ENCODE data around the gene MTHFD1L. TPM values are rescaled to one million over a fixed set of nuclear protein-coding genes. Genes with fewer than 3 reads are reported as not detected.

The MTHFD1L gene
- total RNA-seq, 4 donors from 2014 or later = 2.4 to 19.2 (median 8.0) TPM

DNA sequence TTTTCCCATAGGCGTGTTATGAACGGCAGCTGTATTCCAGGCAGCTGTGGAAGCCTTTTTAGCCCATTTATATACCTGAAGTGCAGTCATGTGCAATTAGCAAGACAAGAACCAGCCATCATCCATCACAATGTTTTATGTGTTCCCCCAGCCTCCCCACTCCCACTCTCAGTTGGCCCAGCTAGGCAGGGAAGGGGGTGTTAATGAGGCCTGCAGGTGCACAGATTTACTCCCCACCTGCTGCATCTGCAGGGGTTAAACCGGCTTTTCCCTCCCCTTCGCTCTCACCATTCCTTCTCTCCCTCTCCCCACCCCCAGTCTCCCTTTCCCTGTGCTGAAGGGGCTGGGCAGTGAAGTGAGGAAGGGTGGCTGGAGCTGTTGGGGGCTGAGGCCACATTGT lies 224.5 kb downstream of the MTHFD1L start:
- Histone ChIP-seq H3K4me3 (no peak overlapping the region), H3K27ac (no peak overlapping the region), H3K36me3 (no peaks in the 10 kb centered on the region), H3K4me1 (no peaks in the 10 kb centered on the region), H3K9me3 (no peaks in the 10 kb centered on the region), H3K27me3 (no peaks in the 10 kb centered on the region)
- DNase-seq = no peak
- 81 to 93% methylated on average over 4 of the region's 4 CpGs for WGBS, 2 donors
- TF ChIP-seq CTCF (IDR thresholded peaks at IDR 0.05) (no peak), POLR2A (IDR thresholded peaks at IDR 0.05) (no peak)
- intact Hi-C loops (cut with DNase I) = no loop called here

GRCh38 chr6:151091571-151091970 lies 226.1 kb downstream of the MTHFD1L start:
- TF ChIP-seq POLR2A (IDR thresholded peaks at IDR 0.05) = no peak
- TF ChIP-seq CTCF (IDR thresholded peaks at IDR 0.05) = no peak

DNA sequence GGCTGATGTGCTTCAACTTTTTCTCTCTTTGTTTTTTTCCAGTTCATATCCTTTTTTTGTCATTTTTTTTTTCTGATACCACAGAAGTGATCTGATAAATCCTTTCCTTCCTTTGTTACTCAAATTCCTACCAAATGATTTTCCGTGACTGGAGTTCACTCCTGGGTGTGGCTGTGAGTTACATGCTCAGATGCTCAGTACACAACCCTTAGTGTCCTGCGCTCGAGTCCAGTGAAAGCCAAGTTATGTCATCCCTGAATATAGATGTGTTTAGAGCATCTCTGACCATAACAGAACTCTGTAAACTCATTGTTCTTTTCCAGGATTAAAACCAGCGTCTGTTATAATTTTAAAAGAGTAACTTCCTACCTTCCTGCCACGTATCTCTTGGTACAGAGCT lies 227.1 kb downstream of the MTHFD1L start:
- Histone ChIP-seq H3K4me1 (no peaks in the 10 kb centered on the region), H3K9me3 (no peaks in the 10 kb centered on the region), H3K4me3 (no peak overlapping the region), H3K36me3 (no peaks in the 10 kb centered on the region), H3K27ac (no peak overlapping the region), H3K27me3 (no peaks in the 10 kb centered on the region)
- intact Hi-C loops (cut with DNase I) = no loop called here
- TF ChIP-seq CTCF (IDR thresholded peaks at IDR 0.05) (no peak), POLR2A (IDR thresholded peaks at IDR 0.05) (no peak)
- no peak for DNase-seq
- WGBS, 2 donors = 69 to 82% methylated on average over 5 of the region's 5 CpGs

More at GRCh38 chr6:151091571-151091970, 226.1 kb downstream of the MTHFD1L start:
- intact Hi-C loops (cut with DNase I) = no loop called here
- H3K27me3 ChIP-seq = no peaks in the 10 kb centered on the region
- 81 to 85% methylated on average over 4 of the region's 4 CpGs for WGBS, 2 donors
- H3K36me3 ChIP-seq = no peaks in the 10 kb centered on the region
- H3K4me1 ChIP-seq = no peaks in the 10 kb centered on the region
- DNase-seq = no peak
- no peak overlapping the region for H3K4me3 ChIP-seq
- no peaks in the 10 kb centered on the region for H3K9me3 ChIP-seq
- H3K27ac ChIP-seq = no peak overlapping the region

DNA sequence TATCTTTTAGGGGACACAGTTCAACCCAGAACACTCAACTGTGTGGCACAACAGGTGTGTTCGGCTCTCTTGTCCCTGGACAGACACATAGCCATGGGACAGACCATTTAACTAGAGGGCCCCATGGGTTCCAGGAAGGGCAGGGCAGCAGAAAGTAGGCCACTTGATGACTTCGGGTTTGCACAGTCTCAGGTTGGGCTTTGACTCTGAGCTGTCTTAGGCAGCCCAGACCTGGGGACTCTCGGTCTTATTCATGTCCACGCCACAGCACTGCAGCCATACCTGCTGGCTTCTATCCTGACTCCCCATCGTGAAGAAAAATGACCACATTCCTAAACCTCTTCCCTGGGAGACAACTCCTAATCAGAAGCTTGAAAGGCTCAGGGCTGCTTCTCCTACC lies 228.2 kb downstream of the MTHFD1L start:
- no peaks in the 10 kb centered on the region for H3K27me3 ChIP-seq
- intact Hi-C loops (cut with DNase I) = no loop called here
- no peaks in the 10 kb centered on the region for H3K36me3 ChIP-seq
- no peak overlapping the region for H3K27ac ChIP-seq
- H3K4me1 ChIP-seq = no peaks in the 10 kb centered on the region
- no peaks in the 10 kb centered on the region for H3K9me3 ChIP-seq
- TF ChIP-seq POLR2A (IDR thresholded peaks at IDR 0.05) (no peak), CTCF (IDR thresholded peaks at IDR 0.05) (no peak)
- H3K4me3 ChIP-seq = no peak overlapping the region
- DNase-seq = no peak
- 84 to 94% methylated on average over 5 of the region's 5 CpGs for whole genome bisulfite sequencing, 2 donors

GRCh38 chr6:151095538-151096254 lies 230.2 kb downstream of the MTHFD1L start:
- no peaks in the 10 kb centered on the region for H3K36me3 ChIP-seq

More at GRCh38 chr6:151095538-151096254, 230.2 kb downstream of the MTHFD1L start:
- no peaks in the 10 kb centered on the region for H3K4me1 ChIP-seq
- no peak overlapping the region for H3K4me3 ChIP-seq
- no peak overlapping the region for H3K27ac ChIP-seq
- H3K9me3 ChIP-seq = no peaks in the 10 kb centered on the region
- H3K27me3 ChIP-seq = no peaks in the 10 kb centered on the region
- TF ChIP-seq POLR2A (IDR thresholded peaks at IDR 0.05) = no peak
- no peak for TF ChIP-seq CTCF (IDR thresholded peaks at IDR 0.05)
- no peak for DNase-seq
- 84 to 97% methylated on average over 5 to 6 of the region's 6 CpGs for WGBS, 2 donors
- intact Hi-C loops (cut with DNase I) = no loop called here
